Activated CD4-positive, alpha-beta T cell treated with anti-CD3 and anti-CD28 coated beads, Interleukin-2, amount 50 U/mL, for 4 hours (primary cell): ENCODE data around the gene KCTD16.

Experiments
- DNase-seq, 2 experiments: peaks; one replicate each; pipeline ENCODE4 v3.0.0-alpha.2; 2020

KCTD16 gene

DNA sequence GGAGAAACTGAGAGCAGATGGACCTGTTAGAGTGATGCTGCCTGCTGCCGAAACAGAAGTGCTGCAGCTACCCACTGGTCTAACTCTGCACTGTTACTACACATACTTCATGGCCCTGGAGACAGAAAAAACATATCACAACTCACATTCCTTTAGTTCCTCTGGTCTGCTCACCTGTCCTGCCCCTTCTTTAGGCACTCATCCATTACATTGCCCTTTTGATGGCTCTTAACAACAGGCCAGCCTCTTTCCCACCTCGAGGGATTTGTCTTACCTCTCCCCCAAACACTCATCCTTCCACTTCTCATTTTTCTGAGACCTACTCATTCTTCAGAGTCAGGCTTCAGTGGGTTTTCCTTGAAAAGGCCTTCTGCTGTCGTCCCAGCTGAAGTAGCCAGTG is 49.2 kb downstream of the KCTD16 start:
- no peak for DNase-seq

DNA sequence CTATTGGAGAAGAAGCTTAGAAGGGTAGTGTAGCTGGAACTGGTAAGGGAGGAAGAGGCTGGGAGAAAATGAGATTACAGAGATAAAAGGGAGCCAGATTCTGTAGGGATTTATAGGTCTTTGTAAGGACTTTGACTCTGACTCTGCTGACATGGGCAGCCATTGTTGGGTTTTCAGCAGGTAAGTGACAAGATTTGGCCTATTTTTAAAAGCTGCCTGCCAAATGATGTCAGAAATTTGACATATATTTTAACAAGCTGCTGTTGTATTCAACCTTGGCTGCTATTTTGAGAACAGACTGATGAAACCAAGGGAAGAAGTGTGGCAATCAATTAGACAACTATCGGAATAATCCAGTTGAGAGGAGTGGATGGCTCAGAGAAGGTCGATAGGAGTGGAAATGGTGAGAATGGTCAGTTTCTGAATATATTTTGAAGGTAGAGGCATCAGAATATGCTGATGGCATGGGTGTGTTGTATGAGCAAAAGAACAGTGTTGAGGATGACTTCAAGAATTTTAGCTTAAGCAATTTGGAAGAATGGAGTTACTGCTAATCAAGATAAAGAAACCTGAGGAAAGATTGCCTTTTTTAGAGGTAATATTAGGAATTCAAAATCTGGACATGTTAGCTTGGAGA is 56.8 kb downstream of the KCTD16 start:
- DNase-seq: no peak

DNA sequence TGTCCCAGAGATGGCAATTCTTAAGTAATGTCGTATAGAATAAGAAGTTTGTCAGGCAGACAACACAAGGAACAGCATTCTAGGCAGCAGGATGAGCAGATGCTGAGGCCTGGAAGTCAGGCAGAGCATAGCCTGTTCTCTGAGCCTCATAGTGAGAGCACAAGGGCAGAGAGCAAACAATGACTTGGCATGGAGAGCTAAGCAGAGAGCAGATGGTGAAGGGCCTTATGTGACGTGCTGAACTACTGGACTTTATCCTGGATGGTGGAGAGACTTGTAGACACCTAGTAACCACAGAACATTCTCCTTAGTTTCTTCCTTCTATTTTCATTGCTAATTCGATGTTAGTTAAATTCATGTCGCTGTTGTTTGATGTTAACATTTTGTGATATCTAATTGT is 60.1 kb downstream of the KCTD16 start:
- DNase-seq: no peak

DNA sequence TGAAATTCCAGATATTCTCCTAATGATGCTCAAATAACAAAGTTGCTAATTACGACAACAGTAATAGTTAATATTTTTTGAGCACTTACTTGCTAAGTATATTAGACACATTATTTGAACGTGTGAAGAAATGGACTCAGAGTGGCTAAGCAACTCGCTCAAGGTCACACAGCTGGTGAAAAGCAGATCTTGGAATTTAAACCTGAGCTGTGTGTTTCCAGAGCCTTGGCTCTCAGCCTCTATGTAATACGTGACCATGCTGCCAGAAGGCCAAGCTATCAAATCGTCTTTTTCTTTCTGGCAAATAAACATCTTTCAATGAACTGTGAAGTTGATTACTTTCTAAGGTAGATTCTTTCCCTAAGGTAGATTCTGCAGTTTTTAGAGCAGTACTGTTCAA is 61.6 kb downstream of the KCTD16 start:
- no peak for DNase-seq

DNA sequence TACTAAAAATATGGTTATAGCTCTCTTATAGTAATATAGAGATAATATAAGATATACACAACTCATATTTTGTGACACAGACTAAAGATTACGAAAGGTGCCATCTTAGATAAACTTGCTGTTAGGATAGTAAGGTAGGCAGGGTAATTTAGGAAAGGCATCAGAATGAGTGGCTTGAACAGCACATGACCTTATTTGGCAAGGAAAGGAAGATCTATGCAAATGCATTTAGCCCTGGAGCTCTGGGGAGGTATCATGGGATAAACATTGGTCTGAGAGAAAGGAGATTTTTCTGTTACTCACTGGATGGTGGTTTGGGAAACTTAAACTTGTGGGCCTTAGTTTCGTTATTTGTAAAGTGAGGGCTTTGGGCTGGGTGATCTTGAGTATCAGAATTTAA is 65.8 kb downstream of the KCTD16 start:
- no peak for DNase-seq

DNA sequence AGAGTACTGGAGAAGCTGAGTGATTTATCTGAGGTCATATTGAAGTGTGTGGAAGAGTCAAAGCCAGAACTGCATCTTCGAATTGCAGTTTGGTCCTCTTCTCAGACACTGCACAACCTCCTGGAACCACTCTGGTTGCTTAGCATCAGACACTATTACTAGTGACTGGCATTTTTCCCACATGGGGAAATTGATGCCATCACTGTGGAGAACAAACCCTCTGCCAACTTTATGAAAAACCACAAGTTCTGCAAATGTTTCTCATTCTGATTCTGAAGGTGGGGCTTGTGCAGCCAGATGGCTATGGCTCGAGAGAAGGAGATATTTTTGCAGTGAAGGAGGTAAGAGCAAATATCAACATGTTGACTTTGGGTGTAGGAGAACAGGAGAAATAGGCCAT is 67.2 kb downstream of the KCTD16 start:
- DNase-seq: no peak

DNA sequence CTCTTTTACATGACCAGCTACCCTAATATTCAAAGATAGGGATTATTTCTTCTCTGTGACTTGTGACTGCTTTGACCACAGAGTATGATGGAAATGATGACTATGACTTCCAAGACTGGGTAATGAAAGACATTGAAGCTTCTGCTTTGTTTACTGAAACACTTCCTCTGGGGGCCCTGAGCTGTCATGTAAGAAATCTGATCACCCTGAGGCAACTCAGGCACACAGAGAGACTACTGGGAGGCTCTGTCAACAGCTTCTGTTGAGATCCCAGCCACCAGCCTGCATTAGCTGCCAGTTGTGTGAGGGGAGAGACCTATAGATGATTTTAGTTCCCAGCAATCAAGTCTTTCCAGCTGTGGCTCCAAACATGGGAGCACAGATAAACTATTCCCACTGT is 76.5 kb downstream of the KCTD16 start:
- no peak for DNase-seq

DNA sequence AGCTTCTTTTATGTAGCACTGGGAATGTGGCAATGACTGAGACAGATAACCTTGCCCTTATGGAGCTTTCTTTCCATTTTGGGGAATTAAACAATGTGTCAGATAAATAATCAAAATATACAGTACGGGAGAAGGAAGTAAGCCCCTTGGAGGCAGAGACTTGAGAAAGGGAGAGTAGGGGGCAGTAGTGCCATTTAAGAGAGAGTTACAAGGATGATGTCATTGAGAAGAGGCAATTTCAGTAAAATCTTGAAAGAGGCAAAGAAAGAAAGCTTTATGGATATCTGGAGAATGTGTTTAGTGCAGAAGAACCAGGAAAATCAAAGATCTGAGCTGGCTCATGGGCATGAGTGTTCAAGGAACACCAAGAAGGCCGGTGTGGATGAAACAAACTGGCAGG is 77.3 kb downstream of the KCTD16 start:
- no peak for DNase-seq

DNA sequence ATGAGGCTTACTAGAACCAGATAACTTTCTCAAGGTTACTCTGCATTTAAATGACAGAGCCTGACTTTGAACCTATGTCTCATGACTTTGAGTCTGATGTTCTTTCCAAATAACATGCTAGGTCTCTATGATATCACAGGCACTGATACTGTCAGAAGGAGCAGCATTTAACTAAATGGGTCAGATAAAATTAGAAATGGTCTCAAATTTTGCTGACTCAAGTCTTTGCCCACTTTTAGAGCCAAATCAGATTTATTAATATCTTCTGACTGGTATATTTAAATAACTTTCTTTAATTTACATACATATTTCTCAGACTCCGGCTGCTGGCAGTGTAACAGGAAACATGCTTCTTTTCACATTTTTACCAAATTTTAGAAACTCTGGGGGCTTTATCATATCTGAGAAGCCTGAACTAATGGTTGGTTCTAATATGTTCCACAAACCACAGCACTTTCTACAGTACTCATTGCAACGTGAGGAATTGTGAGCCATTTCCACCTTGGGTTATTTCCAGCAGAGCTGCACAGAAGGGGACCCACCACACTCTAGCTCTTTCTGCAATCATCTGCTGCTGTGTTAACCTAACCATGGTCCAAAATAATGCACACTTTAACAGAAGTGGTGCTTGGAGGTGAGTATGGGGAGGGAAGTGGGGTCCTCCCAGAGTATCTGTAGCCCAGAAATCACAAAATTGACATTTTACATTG is 79.2 kb downstream of the KCTD16 start:
- no peak for DNase-seq

DNA sequence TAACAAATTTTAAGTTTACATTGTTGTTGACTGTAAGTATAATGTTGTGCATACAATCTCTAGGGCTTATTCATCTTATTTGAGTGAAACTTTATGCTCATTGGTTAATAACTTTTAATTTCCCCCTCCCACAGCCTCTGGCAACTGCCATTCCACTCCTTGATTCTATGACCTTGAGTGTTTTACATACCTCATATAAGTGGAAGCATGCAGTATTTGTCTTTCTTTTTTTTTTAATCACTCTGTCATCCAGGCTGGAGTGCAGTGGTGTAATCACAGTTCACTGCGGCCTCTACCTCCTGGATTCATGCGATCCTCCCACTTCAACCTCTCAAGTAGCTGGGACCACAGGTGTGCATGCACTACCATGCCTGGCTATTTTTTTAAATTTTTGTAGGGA is 83.9 kb downstream of the KCTD16 start:
- DNase-seq: no peak

DNA sequence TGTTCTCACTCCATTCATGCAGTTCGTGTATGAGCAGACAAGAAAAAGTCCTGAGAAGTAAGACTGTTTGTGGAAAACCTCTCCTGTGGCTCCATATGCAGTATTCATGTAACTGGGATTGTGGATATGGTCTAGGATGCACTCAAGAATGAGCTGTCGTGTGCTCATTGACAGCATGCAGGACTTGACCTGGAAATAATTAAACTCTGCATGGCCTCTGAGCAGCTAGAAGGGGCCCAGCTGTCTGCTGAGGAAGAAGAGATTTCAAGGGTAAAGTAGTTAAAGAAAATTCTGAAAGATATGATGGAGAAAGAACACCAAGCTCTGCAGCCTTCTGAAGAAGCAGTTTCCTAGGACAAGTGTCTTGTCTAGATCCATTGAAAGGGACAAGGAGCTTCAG is 89.4 kb downstream of the KCTD16 start:
- DNase-seq: no peak

DNA sequence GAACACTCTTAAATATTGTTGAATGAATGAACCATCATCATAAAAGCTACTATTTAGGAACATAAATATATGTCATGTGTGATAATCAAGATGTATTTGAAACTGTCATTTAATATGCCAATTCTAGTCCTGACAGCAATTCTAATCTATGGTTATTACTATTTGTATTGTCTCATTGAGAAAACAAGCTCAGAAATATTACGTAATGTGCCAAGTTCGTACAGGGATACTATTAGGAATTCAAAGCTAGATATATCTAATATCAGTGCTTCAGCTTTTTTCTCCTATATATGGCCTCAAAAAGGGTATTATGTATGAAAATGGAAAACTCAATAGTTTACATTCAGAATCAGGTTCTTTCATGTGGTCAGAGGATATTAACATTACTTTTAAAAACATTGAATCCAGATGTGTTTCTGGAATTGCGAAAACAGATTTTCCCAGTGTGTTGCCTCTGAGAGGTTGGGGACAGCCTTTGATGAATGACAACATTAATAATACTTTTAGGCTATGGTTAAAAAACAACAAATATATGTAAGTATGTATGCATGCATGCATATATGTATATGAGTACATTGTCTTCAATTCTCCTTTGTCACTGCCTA is 95.1 kb downstream of the KCTD16 start:
- no peak for DNase-seq

DNA sequence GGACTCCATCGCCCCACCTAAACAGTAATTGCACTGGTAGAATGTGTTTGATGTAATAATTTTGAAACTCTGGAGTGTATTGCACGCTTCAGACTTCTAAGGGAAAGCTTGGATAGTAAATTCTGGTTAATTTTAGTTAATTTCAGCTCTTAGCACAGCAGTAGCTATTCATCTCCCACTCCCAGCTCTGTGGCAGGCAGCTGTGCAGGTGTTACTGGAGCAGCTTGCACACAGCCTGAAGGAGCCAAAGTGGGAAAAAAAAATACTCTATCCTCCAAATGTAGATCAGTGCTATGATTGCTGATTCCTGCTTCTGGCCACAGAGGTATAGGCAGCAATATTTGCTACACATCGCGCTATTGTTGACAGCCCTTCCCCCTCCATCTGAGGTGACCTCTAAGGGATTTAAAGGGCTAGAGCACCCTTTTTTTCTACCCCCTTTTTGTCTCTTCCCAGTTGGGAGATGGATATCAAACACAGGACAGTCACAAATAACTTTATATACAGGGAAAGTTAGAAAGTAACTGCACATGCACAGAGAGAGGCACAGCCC is 97.4 kb downstream of the KCTD16 start:
- no peak for DNase-seq

DNA sequence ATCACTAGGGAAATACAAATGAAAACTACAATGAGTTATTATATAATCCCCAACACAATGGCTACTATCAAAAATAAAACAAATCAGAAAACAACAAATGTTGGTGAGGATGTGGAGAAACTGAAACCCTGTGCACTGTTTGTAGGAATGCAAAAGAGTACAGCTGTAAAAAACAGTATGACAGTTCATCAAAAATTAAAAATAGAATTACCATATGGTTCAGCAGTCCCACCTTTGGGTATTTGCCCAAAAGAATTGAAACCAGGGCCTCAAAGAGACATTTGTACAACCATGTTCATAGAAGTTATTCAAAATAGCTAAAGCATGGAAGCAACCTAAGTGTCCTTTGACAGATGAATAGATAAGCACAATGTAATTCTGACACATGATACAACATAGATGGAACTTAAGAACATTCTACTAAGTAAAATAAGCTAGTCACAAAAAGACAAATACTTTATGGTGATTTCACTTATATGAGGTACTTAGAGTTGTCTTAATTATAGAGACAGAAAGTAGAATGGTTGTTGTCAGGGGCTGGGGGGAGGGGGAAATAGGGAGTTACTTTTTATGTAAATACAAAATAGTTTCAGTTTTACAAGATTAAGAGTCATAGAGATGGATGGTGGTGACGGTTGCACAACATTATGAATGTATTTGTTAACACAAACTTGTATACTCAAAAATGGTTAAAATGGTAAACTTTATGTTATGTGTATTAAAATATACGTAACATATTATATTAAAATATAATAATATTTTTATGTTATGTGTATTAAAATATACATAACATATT is 102.8 kb downstream of the KCTD16 start:
- no peak for DNase-seq

DNA sequence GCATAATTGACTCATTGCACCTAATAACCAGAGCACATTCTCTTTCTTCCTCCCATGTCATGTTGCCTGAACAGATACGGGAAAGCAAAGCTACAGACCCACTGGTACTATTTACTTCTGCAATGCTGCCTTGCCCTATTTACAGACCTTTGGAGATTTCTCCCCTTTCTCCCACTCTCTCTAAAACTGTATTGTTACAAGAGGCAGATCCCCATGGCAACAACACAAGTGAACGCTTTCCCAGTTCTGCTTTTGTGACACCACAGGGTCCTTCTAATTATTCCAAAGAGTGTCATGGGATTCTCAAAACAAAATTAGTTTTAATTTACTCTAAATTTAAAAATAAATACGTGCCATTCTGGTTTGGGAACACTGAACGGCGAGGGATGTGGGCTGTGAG is 104.7 kb downstream of the KCTD16 start:
- DNase-seq: no peak

DNA sequence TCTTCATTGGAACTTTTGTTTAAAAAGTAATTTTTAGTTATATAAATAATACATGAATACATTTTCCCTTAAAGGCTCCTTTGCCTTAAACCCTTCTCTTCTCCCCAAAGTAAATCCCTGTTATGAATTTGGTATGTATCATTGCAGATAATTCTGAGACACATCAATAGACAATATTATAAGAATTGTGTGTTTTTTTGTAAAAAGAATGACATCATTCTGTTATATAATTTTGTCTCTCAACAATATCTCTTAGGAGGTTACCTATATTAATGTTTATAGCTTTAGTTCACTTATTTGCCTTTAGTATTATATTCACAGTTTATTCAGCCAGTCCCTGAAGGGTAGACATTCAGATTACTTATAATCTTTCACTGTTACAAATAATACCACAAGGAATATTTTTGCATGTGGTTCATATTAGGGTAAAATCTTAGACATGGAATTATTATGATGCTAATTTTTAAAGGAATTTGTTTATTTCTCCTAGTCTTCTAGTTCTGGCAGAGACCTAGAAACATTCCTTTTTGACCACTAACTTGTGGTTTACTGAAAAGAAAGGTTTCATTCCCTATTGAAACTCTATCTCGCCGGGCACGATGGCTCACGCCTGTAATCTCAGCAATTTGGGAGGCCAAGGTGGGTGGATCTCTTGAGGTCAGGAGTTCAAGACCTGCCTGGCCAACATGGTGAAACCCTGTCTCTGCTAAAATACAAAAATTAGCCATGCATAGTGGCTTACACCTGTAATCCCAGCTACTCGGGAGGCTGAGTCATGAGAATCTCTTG is 105.6 kb downstream of the KCTD16 start:
- DNase-seq: no peak

DNA sequence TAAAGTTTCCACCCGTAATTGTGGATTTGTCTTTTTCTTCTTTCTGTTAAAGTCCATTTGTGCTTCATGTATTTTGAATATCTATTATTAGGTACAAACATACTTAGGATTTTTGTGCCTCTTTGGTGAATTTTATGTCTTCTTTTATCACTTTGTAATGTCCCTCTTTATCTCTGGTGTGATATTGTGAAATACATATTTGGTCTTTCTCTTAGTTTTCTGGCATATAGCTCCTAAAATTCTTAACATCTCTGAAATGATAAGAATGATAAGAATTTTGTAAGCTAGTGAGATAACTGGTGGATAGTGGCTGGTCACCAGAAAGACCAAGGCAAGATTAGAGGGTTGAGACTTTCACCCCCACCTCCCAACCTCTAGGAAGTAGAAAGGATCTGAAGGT is 111.1 kb downstream of the KCTD16 start:
- DNase-seq: no peak

DNA sequence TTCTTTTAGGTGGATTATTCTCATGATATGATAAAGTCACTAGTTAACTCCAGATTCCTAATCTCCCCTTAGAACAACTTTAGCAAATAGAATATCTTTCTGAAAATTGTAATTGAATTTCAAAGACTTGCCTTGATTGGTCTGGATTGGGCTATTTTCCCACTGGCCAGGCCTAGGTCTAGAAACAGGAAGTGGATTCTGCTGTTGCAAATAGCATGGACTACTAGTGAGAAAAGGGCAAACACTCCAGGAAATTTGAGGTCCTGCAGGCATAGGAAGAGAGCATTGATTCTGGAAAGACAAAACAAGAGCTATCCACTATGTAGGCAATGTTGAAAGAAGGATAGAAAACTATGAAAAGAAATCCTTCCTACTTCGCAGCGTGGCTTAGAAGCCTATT is 113.4 kb downstream of the KCTD16 start:
- DNase-seq: no peak

DNA sequence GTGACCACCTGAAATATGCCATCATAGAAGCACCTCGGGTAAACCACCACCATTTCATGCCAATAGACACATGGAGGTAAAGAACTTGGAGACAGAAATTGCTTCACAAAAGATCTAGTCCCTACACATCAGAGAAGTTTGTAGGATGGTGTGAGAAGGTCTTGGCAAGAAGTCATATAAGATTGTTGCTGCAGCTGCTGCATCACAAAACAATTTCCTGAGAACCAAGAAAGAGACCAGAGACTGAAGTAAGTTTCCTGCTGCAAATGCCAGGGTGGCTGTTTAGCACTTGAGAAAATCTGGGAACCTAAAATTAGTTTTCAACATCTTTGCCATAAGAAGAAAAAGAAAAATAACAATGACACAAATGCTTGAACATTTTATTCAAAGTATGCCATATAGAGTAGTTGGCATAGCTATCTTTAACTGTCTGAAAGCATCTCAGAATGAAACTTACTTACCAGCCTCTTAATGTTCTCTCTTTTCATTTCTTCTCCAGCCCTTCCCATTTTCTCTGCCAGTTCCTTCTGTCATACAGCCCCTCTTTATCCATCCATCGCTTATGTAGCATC is 114.3 kb downstream of the KCTD16 start:
- DNase-seq: no peak

DNA sequence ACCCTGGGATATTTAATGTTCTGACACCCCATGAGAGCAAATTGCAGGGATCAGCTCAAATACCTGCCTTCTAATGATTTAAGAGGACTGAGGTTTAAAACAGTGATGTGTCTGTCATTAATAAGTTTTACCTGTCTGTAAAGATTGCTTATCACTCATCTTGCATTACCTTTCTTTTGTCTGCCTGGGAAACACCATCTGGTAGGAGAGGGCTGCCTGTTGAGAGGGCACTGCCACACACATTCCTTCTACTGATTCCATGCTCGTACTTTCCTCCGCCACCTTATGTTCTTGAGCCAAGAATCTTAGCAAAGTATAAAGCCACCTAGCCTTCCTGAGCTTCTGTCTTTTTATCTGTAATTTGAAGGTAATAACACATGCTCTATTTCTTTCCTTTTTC is 118.6 kb downstream of the KCTD16 start:
- no peak for DNase-seq

DNA sequence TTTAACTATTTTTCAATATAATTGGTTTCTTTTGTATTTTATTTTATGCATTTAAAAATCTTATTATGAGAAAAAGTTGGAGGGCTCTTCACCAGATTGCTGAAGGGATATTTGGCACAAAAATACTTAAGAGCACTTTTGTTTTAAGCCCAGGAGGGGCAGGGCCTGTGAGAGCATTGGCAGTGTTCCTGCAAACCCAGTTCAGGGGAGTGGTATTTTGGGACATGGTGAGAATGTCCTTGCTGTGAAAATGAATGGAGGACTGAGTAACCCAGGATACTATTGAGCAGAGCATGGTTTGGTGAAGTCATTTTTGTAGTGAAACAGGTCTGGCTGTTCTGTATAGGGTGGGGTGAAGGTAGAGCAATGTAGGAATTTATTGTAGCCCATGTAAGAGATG is 121.4 kb downstream of the KCTD16 start:
- no peak for DNase-seq

DNA sequence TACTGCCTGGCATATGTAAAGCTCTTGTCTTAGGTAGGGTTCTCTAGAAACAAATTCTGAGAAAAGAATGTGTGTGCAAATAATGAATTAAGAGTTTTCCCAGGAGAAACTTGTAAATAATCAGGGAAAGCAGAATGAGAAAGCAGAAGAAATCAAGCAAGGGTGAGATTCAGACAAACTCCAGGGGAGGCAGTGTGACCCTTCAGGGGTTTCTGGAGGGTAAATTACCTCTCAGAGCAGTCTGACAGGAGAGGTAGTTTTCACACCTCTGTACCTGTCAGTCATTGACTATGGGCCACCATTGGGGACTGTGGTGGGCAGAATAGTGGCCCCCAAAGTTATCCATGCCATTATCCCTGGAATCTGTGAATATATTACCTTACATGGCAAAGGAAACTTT is 124.6 kb downstream of the KCTD16 start:
- DNase-seq: no peak
